Suprapubic skin (tissue), 4 donors: ENCODE data around the gene CREB3. TPM values are rescaled to one million over a fixed set of nuclear protein-coding genes. Genes with fewer than 3 reads are reported as not detected.
A peak's percentile ranks its signal among the peaks of the same experiment; 100 is the strongest.

Source experiments
- DNase-seq, 2 donors: peaks; one replicate each; pipeline ENCODE4 v3.0.0-alpha.2; 2019; ENCODE audit warnings: low spot score in 2 of 2
- H3K27ac ChIP-seq: fragments of 200-600 bp; sonication (generic); one replicate; pipeline ENCODE4 v1.5.1; 2019
- H3K27me3 ChIP-seq: fragments of 200-600 bp; sonication (generic); one replicate; pipeline ENCODE4 v1.5.1; 2019
- H3K36me3 ChIP-seq: fragments of 200-600 bp; sonication (generic); one replicate; pipeline ENCODE4 v1.5.1; 2019
- H3K4me1 ChIP-seq: fragments of 200-600 bp; sonication (generic); one replicate; pipeline ENCODE4 v1.5.1; 2019
- H3K4me3 ChIP-seq: fragments of 200-600 bp; sonication (generic); one replicate; pipeline ENCODE4 v1.5.1; 2019; ENCODE audit warnings: mild to moderate bottlenecking
- H3K9me3 ChIP-seq: fragments of 200-600 bp; sonication (generic); one replicate; pipeline ENCODE4 v1.5.1; 2019
- EP300 ChIP-seq: sonication (generic); formaldehyde crosslinking; IDR thresholded peaks from one replicate; pipeline ENCODE4 v1.6.1; 2017; ENCODE audit warnings: antibody characterized with exemption
- POLR2A ChIP-seq, 2 donors: fragments of 450-650 bp; IDR thresholded peaks; one replicate each; pipeline ENCODE4 v1.6.1; 2017; ENCODE audit warnings: antibody characterized with exemption in 2 of 2, mild to moderate bottlenecking in 2 of 2, moderate library complexity in 2 of 2
- POLR2AphosphoS5 ChIP-seq, 3 donors: sonication (generic); formaldehyde crosslinking; IDR thresholded peaks; one replicate each; pipeline ENCODE4 v1.6.1; 2017; ENCODE audit warnings: antibody characterized with exemption in 3 of 3
- WGBS: methylation state at CpG from one replicate; pipeline ENCODE4 v1.1.5; 2018; 5-methylcytosine and 5-hydroxymethylcytosine counted together
- total RNA-seq, 4 donors: library from RNA; depleted of rRNA; stranded (reverse); fragments of >200 nt; gene quantifications; one replicate each; pipeline ENCODE4 v1.1.0, GENCODE V29; 2016
- TF ChIP-seq, protein P1 (sequence below), 2 donors: fragments of 200-600 bp in 1 of 2; fragments of 450-650 bp in 1 of 2; sonication (generic) in 1 of 2; IDR thresholded peaks; one replicate each; pipeline ENCODE4 v1.5.1; 2016 to 2019; ENCODE audit warnings: antibody characterized with exemption in 2 of 2, mild to moderate bottlenecking in 1 of 2, moderate library complexity in 1 of 2

Gene CREB3
- total RNA-seq, 4 donors from 2014 or later, result 18.8 to 24.1 (median 23.1) TPM

- DNase-seq, result no peak
- no peaks in the 10 kb centered on the region for H3K27me3 ChIP-seq
- WGBS, result 92% methylated on average over 3 of the region's 3 CpGs
- peaks cover 47% of the 10 kb centered on the region for H3K36me3 ChIP-seq
- no peak overlapping the region for H3K4me3 ChIP-seq
- peak overlapping the region; percentile 52 for H3K27ac ChIP-seq
- peaks cover 23% of the 10 kb centered on the region for H3K4me1 ChIP-seq
- H3K9me3 ChIP-seq, result no peaks in the 10 kb centered on the region
- no peak for TF ChIP-seq POLR2AphosphoS5 (IDR thresholded peaks at IDR 0.05)
- TF ChIP-seq EP300, result no peak
- TF ChIP-seq POLR2A (IDR thresholded peaks at IDR 0.05), result no peak
- TF ChIP-seq, protein P1, sequence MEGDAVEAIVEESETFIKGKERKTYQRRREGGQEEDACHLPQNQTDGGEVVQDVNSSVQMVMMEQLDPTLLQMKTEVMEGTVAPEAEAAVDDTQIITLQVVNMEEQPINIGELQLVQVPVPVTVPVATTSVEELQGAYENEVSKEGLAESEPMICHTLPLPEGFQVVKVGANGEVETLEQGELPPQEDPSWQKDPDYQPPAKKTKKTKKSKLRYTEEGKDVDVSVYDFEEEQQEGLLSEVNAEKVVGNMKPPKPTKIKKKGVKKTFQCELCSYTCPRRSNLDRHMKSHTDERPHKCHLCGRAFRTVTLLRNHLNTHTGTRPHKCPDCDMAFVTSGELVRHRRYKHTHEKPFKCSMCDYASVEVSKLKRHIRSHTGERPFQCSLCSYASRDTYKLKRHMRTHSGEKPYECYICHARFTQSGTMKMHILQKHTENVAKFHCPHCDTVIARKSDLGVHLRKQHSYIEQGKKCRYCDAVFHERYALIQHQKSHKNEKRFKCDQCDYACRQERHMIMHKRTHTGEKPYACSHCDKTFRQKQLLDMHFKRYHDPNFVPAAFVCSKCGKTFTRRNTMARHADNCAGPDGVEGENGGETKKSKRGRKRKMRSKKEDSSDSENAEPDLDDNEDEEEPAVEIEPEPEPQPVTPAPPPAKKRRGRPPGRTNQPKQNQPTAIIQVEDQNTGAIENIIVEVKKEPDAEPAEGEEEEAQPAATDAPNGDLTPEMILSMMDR (IDR thresholded peaks at IDR 0.05), result no peak
Measured at GRCh38 chr9:35695943-35696401, 36.5 kb upstream of the CREB3 start.

DNA sequence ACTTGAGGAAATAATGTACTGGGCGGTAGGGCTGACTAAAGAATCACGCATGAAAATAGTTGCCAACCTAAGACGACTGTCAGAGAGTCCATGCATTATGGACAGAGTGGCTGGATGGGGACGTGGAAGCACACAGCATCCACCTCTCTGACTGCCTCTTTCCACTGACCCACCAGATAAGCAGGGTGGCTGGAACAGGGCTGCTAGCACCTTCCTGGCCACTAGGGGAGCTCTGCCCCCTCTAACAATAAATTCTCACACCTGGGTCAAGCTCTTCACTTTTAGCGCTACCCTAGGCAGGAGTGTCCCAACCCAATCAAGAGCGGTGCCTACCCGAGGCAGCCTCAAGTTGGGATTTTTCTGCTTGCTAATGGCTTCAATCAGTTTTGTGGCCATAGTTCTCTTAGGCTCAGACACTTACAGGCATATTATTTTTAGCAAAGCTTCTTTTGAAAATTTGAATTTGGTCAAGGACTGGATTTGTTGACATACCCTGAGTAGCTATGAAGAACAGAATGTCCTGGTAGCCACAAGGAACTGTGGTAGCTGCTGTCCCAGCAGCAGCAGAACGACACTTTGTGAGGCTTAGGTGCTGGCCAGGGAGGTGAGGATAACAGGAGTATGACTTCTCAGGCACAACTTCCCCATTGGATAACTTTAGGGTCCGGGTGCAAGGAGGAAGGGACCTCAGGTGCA lies 35.8 kb upstream of the CREB3 start:
- no peaks in the 10 kb centered on the region for H3K9me3 ChIP-seq
- TF ChIP-seq POLR2A (IDR thresholded peaks at IDR 0.05) (no peak), POLR2AphosphoS5 (IDR thresholded peaks at IDR 0.05) (no peak), EP300 (peak; percentile 91)
- TF ChIP-seq, protein P1 (IDR thresholded peaks at IDR 0.05), result peak; percentile 32 to 87
- H3K27me3 ChIP-seq, result no peaks in the 10 kb centered on the region
- H3K27ac ChIP-seq, result peak overlapping the region; percentile 52
- no peak overlapping the region for H3K4me3 ChIP-seq
- DNase-seq, result no peak
- peaks cover 20% of the 10 kb centered on the region for H3K4me1 ChIP-seq
- peaks cover 53% of the 10 kb centered on the region for H3K36me3 ChIP-seq
- WGBS, result 38% methylated on average over 9 of the region's 9 CpGs

DNA sequence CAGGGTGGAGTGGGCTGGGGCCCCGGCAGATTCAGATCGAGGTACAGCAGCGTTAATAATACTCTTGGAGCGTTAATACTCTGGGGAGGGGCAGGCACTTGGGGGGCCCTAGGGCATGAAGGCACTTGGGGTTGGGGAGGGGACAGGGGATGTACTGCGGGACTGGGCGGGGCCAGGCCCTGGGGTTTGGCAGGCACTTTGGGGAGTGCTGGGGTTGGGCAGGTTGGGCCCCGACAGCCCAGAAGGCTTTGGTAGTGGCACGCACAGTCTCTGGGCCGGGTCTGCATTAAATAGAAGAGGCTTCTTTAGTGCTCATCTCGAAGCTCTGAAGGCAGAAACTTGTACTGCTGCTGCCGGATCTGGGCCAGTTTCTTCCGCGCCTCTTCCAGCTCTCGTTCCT lies 35.0 kb upstream of the CREB3 start:
- TF ChIP-seq POLR2AphosphoS5 (IDR thresholded peaks at IDR 0.05) (no peak), EP300 (no peak), POLR2A (IDR thresholded peaks at IDR 0.05) (no peak)
- TF ChIP-seq, protein P1 (IDR thresholded peaks at IDR 0.05), result no peak
- no peak overlapping the region for H3K4me3 ChIP-seq
- 60% methylated on average over 14 of the region's 14 CpGs for WGBS
- H3K27ac ChIP-seq, result peak overlapping the region; percentile 43
- DNase-seq, result no peak
- H3K9me3 ChIP-seq, result no peaks in the 10 kb centered on the region
- peaks cover 20% of the 10 kb centered on the region for H3K4me1 ChIP-seq
- H3K36me3 ChIP-seq, result peaks cover 62% of the 10 kb centered on the region
- no peaks in the 10 kb centered on the region for H3K27me3 ChIP-seq

DNA sequence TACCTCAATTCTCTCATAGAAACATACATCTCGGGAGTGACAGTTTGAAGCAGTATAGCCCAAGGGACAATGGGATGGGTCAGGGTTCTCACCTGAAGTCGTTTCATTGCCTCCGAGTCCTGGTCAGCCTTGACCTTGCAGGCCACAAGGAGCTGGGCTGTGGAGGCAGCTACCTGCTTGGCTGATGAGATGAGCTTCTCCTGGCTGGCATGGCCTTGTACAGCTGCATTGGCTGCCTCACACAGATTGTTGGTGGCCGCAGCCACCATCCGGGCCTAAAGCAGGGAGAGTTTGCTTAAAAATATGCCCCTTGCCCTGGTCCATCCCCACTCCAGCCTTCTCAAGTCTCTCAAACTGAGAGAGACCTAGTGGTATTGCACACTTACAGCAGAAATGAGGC lies 34.2 kb upstream of the CREB3 start:
- TF ChIP-seq POLR2AphosphoS5 (IDR thresholded peaks at IDR 0.05), result no peak
- TF ChIP-seq POLR2A (IDR thresholded peaks at IDR 0.05), result no peak
- TF ChIP-seq, protein P1 (IDR thresholded peaks at IDR 0.05), result no peak
- TF ChIP-seq EP300, result no peak
- no peak for DNase-seq
- Histone ChIP-seq H3K4me3 (no peak overlapping the region), H3K36me3 (peaks cover 69% of the 10 kb centered on the region), H3K4me1 (peaks cover 20% of the 10 kb centered on the region), H3K27me3 (no peaks in the 10 kb centered on the region), H3K27ac (no peak overlapping the region), H3K9me3 (no peaks in the 10 kb centered on the region)
- WGBS, result 90% methylated on average over 3 of the region's 5 CpGs

DNA sequence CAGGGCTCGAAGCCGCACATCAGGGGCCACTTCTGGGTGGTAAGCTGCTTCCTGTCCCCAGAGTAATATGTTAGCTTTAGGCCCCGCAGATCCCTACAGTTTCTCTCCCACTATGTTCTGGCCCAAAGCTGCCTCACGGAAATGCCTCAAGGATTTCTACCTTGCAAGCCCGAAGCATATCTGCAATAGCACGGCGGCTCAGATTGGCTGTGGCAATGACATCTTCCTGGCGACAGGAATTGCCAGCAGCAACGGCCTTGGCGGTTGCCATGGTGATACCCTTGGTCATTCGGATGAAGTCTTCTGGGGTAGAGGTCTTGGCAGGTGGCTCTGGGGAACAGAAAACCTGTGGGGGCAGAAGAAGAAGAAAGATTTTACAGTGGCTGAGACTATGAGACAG lies 32.4 kb upstream of the CREB3 start:
- 88% methylated on average over 11 of the region's 11 CpGs for WGBS
- Histone ChIP-seq H3K4me3 (no peak overlapping the region), H3K27ac (no peak overlapping the region), H3K36me3 (peaks cover 87% of the 10 kb centered on the region), H3K4me1 (peaks cover 20% of the 10 kb centered on the region), H3K27me3 (no peaks in the 10 kb centered on the region), H3K9me3 (no peaks in the 10 kb centered on the region)
- no peak for DNase-seq
- TF ChIP-seq, protein P1 (IDR thresholded peaks at IDR 0.05), result no peak
- no peak for TF ChIP-seq POLR2AphosphoS5 (IDR thresholded peaks at IDR 0.05)
- no peak for TF ChIP-seq EP300
- no peak for TF ChIP-seq POLR2A (IDR thresholded peaks at IDR 0.05)
